K562 (cell line): Measurements from ENCODE around the gene CEMP1. TPM values are rescaled to one million over a fixed set of nuclear protein-coding genes. Genes with fewer than 3 reads are reported as not detected.

ENCODE experiments used
- BRF1 ChIP-seq: IDR thresholded peaks from 3 replicates; pipeline ENCODE4 v1.6.1; 2011; ENCODE audit warnings: borderline replicate concordance, mild to moderate bottlenecking; ENCODE audit not compliant: insufficient read length; ENCODE audit errors: extremely low read depth
- CAMTA2 ChIP-seq: fragments of 250-450 bp; sonication (Bioruptor Pico); conservative IDR thresholded peaks from 2 replicates; pipeline ENCODE4 v1.5.1; 2022
- MAZ ChIP-seq, 2 experiments: fragments of 450-650 bp in 1 of 2; sonication (generic) in 1 of 2; formaldehyde crosslinking; IDR thresholded peaks in 1 of 2; conservative IDR thresholded peaks in 1 of 2; 2 replicates each; pipeline versions ENCODE4 v1.4.0 to v1.5.0; 2020; ENCODE audit warnings: mild to moderate bottlenecking in 1 of 2, missing genetic modification reagents in 1 of 2
- NBN ChIP-seq: fragments of 450-650 bp; IDR thresholded peaks from 2 replicates; pipeline ENCODE4 v1.6.1; 2016; ENCODE audit warnings: low read depth, mild to moderate bottlenecking
- RBBP5 ChIP-seq: fragments of 200-600 bp; sonication (generic); IDR thresholded peaks from 2 replicates; pipeline ENCODE4 v1.6.1; 2012; ENCODE audit warnings: borderline replicate concordance, mild to moderate bottlenecking, low read length, control low read depth, inconsistent platforms; ENCODE audit not compliant: insufficient read depth, poor library complexity, severe bottlenecking
- RBM17 ChIP-seq: fragments of 200-400 bp; formaldehyde crosslinking; IDR thresholded peaks from 2 replicates; pipeline ENCODE4 v1.6.1; 2017; ENCODE audit warnings: low read depth, mild to moderate bottlenecking, low read length, borderline replicate concordance
- ZNF584 ChIP-seq: fragments of 200-800 bp; sonication (Bioruptor generic); IDR thresholded peaks from 2 replicates; pipeline ENCODE4 v1.6.1; 2016; ENCODE audit warnings: low read depth, mild to moderate bottlenecking, missing genetic modification characterization, missing compliant biosample characterization
- polyA plus RNA-seq, 8 experiments: library from polyadenylated mRNA; depleted of rRNA in 4 of 8; stranded (reverse) in 5 of 8; unstranded in 3 of 8; fragments of >200 nt; fragmentation: Nextera tagmentation in 2 of 8; fragmentation: Illumina TruSeq in 1 of 8; extraction: Ambion mirVana in 2 of 8; extraction: Trizol in 1 of 8; gene quantifications; 2 replicates each; pipeline versions ENCODE4 v1.2.1 to v1.2.3, GENCODE V29; 2011 to 2014; ENCODE audit warnings: inconsistent platforms in 1 of 8, missing spikeins in 1 of 8
- total RNA-seq, 7 experiments: library from RNA; depleted of rRNA in 6 of 7; stranded (reverse); fragments of >200 nt in 6 of 7; fragmentation: Illumina TruSeq in 2 of 7; extraction: Trizol in 2 of 7; gene quantifications; 2 replicates each; pipeline versions ENCODE4 v1.2.1 to v1.2.3, GENCODE V29; 2011 to 2021; ENCODE audit warnings: low replicate concordance in 1 of 7
- TF ChIP-seq, protein P1 (sequence below), 2 experiments: IDR thresholded peaks; 2 replicates each; pipeline ENCODE4 v1.6.1; 2011; ENCODE audit warnings: borderline replicate concordance in 1 of 2, control low read depth in 1 of 2, low read depth in 1 of 2, low read length in 1 of 2, mild to moderate bottlenecking in 1 of 2, mixed read lengths in 1 of 2, moderate library complexity in 1 of 2; ENCODE audit not compliant: insufficient read depth in 1 of 2, insufficient read length in 1 of 2, poor library complexity in 1 of 2, severe bottlenecking in 1 of 2; ENCODE audit errors: extremely low read depth in 1 of 2
- TF ChIP-seq, protein P2 (sequence below): fragments of 250-450 bp; sonication (Bioruptor Pico); IDR thresholded peaks from 2 replicates; pipeline ENCODE4 v1.5.0; 2021
- TF ChIP-seq, protein P3 (sequence below): sonication (generic); formaldehyde crosslinking; IDR thresholded peaks from 2 replicates; pipeline ENCODE4 v1.8.0; 2022; ENCODE audit warnings: mild to moderate bottlenecking, missing genetic modification reagents, borderline replicate concordance
- TF ChIP-seq, protein P4 (sequence below): fragments of 250-450 bp; sonication (Bioruptor Pico); IDR thresholded peaks from 2 replicates; pipeline ENCODE4 v1.4.0; 2020; ENCODE audit warnings: mild to moderate bottlenecking, moderate library complexity
- TF ChIP-seq, protein P5 (sequence below): IDR thresholded peaks from 3 replicates; pipeline ENCODE4 v1.6.1; 2011; ENCODE audit warnings: borderline replicate concordance, mild to moderate bottlenecking; ENCODE audit not compliant: insufficient read length, insufficient read depth
- TF ChIP-seq, protein P6 (sequence below): fragments of 250-450 bp; sonication (Bioruptor Pico); IDR thresholded peaks from 2 replicates; pipeline ENCODE4 v1.4.0; 2020; ENCODE audit warnings: mild to moderate bottlenecking, moderate library complexity

CEMP1 gene
- total and polyA plus RNA-seq, 9 of the 15 experiments (the other 6 are each of a cell fraction or from before 2014, with no cell fraction given): 0.05 to 0.45 TPM; not detected in 7

DNA sequence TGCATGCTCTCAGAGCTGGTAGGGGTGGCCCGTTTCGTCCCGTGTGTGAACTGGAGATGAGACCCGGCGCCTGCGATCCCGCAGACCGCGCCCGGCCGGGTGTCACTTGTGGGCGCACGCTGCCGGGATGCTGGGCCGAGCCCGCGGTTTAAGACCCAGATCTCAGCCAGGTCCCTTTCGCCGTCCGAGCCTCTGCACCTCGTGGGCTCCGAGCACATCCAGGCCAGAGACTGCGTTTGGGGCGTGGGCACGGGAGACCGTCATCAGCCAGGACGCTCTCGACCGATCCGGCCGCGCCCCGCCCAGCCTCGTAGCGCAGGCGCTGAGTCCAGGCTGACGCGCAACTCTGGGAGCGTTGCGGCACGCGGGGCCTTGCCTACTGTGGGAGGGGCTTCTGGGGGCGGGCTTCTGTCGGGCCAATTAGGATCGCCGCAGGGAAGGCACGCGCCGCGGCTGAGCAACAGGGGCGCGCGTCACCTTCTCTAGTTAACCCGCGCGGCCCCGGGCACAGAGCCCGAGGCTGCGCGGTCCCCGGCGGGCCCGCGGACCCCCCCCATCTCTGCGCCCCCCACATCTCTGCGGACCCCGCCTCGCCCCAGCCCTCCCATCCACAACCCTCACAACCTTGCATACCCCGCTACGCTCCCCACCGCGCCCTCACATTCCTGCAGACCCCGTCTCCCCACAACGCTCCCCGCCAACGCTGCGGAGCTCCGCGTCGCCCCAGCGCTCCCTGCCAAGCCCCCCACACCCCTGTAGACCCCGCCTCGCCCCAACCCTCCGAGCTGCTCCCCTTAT lies 687 bp upstream of the CEMP1 start (continued):
- TF ChIP-seq RBM17 (no peak), RBBP5 (no peak), BRF1 (no peak), ZNF584 (CRISPR knock-in tag) (no peak), CAMTA2 (CRISPR knock-in tag) (no peak), NBN (no peak), MAZ (CRISPR knock-in tag; conservative IDR thresholded peaks at IDR 0.05 in 1 of 2, IDR thresholded peaks at IDR 0.05 in 1 of 2) (peak in 1 of 2 experiments; percentile 62; a peak in 2 of 4 replicates)
- TF ChIP-seq, protein P1, sequence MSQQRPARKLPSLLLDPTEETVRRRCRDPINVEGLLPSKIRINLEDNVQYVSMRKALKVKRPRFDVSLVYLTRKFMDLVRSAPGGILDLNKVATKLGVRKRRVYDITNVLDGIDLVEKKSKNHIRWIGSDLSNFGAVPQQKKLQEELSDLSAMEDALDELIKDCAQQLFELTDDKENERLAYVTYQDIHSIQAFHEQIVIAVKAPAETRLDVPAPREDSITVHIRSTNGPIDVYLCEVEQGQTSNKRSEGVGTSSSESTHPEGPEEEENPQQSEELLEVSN (IDR thresholded peaks at IDR 0.05; ENCODE audit: borderline replicate concordance in 1 of 2, extremely low read depth in 1 of 2, insufficient read depth in 1 of 2, insufficient read length in 1 of 2, low read depth in 1 of 2, low read length in 1 of 2, poor library complexity in 1 of 2, severe bottlenecking in 1 of 2): peak; percentile 75 to 95
- TF ChIP-seq, protein P2, sequence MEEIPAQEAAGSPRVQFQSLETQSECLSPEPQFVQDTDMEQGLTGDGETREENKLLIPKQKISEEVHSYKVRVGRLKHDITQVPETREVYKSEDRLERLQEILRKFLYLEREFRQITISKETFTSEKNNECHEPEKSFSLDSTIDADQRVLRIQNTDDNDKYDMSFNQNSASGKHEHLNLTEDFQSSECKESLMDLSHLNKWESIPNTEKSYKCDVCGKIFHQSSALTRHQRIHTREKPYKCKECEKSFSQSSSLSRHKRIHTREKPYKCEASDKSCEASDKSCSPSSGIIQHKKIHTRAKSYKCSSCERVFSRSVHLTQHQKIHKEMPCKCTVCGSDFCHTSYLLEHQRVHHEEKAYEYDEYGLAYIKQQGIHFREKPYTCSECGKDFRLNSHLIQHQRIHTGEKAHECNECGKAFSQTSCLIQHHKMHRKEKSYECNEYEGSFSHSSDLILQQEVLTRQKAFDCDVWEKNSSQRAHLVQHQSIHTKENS (CRISPR knock-in tag): no peak
- TF ChIP-seq, protein P3, sequence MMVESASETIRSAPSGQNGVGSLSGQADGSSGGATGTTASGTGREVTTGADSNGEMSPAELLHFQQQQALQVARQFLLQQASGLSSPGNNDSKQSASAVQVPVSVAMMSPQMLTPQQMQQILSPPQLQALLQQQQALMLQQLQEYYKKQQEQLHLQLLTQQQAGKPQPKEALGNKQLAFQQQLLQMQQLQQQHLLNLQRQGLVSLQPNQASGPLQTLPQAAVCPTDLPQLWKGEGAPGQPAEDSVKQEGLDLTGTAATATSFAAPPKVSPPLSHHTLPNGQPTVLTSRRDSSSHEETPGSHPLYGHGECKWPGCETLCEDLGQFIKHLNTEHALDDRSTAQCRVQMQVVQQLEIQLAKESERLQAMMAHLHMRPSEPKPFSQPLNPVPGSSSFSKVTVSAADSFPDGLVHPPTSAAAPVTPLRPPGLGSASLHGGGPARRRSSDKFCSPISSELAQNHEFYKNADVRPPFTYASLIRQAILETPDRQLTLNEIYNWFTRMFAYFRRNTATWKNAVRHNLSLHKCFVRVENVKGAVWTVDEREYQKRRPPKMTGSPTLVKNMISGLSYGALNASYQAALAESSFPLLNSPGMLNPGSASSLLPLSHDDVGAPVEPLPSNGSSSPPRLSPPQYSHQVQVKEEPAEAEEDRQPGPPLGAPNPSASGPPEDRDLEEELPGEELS: no peak
- TF ChIP-seq, protein P4, sequence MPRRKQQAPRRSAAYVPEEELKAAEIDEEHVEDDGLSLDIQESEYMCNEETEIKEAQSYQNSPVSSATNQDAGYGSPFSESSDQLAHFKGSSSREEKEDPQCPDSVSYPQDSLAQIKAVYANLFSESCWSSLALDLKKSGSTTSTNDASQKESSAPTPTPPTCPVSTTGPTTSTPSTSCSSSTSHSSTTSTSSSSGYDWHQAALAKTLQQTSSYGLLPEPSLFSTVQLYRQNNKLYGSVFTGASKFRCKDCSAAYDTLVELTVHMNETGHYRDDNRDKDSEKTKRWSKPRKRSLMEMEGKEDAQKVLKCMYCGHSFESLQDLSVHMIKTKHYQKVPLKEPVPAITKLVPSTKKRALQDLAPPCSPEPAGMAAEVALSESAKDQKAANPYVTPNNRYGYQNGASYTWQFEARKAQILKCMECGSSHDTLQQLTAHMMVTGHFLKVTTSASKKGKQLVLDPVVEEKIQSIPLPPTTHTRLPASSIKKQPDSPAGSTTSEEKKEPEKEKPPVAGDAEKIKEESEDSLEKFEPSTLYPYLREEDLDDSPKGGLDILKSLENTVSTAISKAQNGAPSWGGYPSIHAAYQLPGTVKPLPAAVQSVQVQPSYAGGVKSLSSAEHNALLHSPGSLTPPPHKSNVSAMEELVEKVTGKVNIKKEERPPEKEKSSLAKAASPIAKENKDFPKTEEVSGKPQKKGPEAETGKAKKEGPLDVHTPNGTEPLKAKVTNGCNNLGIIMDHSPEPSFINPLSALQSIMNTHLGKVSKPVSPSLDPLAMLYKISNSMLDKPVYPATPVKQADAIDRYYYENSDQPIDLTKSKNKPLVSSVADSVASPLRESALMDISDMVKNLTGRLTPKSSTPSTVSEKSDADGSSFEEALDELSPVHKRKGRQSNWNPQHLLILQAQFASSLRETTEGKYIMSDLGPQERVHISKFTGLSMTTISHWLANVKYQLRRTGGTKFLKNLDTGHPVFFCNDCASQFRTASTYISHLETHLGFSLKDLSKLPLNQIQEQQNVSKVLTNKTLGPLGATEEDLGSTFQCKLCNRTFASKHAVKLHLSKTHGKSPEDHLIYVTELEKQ (CRISPR knock-in tag): no peak
- TF ChIP-seq, protein P5, sequence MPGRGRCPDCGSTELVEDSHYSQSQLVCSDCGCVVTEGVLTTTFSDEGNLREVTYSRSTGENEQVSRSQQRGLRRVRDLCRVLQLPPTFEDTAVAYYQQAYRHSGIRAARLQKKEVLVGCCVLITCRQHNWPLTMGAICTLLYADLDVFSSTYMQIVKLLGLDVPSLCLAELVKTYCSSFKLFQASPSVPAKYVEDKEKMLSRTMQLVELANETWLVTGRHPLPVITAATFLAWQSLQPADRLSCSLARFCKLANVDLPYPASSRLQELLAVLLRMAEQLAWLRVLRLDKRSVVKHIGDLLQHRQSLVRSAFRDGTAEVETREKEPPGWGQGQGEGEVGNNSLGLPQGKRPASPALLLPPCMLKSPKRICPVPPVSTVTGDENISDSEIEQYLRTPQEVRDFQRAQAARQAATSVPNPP: no peak
- TF ChIP-seq, protein P6, sequence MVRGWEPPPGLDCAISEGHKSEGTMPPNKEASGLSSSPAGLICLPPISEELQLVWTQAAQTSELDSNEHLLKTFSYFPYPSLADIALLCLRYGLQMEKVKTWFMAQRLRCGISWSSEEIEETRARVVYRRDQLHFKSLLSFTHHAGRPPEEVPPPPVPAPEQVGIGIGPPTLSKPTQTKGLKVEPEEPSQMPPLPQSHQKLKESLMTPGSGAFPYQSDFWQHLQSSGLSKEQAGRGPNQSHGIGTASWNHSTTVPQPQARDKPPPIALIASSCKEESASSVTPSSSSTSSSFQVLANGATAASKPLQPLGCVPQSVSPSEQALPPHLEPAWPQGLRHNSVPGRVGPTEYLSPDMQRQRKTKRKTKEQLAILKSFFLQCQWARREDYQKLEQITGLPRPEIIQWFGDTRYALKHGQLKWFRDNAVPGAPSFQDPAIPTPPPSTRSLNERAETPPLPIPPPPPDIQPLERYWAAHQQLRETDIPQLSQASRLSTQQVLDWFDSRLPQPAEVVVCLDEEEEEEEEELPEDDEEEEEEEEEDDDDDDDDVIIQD (CRISPR knock-in tag): no peak
